Medulla oblongata (tissue), 1 donor: ENCODE results near the gene DNAJC6.

Source experiments
- DNase-seq: peaks from one replicate; pipeline ENCODE4 v3.0.0-alpha.2; 2015; ENCODE audit errors: extremely low spot score

DNAJC6 gene

GRCh38 chr1:65404941-65405340, 95.6 kb downstream of the DNAJC6 start:
- no peak for DNase-seq

- DNase-seq: no peak
Measured at GRCh38 chr1:65407877-65408276, 98.5 kb downstream of the DNAJC6 start.

GRCh38 chr1:65409314-65409713, 100.0 kb downstream of the DNAJC6 start:
- no peak for DNase-seq

GRCh38 chr1:65409816-65410326, 100.5 kb downstream of the DNAJC6 start:
- no peak for DNase-seq

GRCh38 chr1:65412256-65412983, 103.1 kb downstream of the DNAJC6 start:
- no peak for DNase-seq

GRCh38 chr1:65412984-65413375, 103.6 kb downstream of the DNAJC6 start:
- no peak for DNase-seq

- no peak for DNase-seq
Measured at GRCh38 chr1:65414538-65414937, 105.2 kb downstream of the DNAJC6 start.

GRCh38 chr1:65416767-65417166, 107.4 kb downstream of the DNAJC6 start:
- no peak for DNase-seq

GRCh38 chr1:65417729-65418128, 108.4 kb downstream of the DNAJC6 start:
- no peak for DNase-seq

GRCh38 chr1:65418522-65419185, 109.3 kb downstream of the DNAJC6 start:
- no peak for DNase-seq

- DNase-seq: peak; percentile 97
Measured at GRCh38 chr1:65419681-65420589, 110.6 kb downstream of the DNAJC6 start.

GRCh38 chr1:65420590-65421350, 111.4 kb downstream of the DNAJC6 start, which contains the start of the genes LEPR and LEPROT:
TSS of gene LEPR (plus strand) at chr1:65420668. CDS start at chr1:65565566, 144,898 bp downstream.
TSS of gene LEPROT (plus strand) at chr1:65420668. CDS start at chr1:65420725, 57 bp downstream.
- no peak for DNase-seq

GRCh38 chr1:65421351-65422025, 112.1 kb downstream of the DNAJC6 start:
- DNase-seq: peak; percentile 57

GRCh38 chr1:65422241-65423203, 113.2 kb downstream of the DNAJC6 start:
- no peak for DNase-seq

GRCh38 chr1:65423884-65424572, 114.7 kb downstream of the DNAJC6 start:
- DNase-seq: no peak

- DNase-seq: no peak
Measured at GRCh38 chr1:65424573-65424889, 115.2 kb downstream of the DNAJC6 start.

- DNase-seq: no peak
Measured at GRCh38 chr1:65425006-65425405, 115.7 kb downstream of the DNAJC6 start.

GRCh38 chr1:65425697-65426096, 116.4 kb downstream of the DNAJC6 start:
- no peak for DNase-seq

GRCh38 chr1:65429078-65429477, 119.7 kb downstream of the DNAJC6 start:
- no peak for DNase-seq
